ENCODE data around the gene TSHZ1.

Gene TSHZ1, protein sequence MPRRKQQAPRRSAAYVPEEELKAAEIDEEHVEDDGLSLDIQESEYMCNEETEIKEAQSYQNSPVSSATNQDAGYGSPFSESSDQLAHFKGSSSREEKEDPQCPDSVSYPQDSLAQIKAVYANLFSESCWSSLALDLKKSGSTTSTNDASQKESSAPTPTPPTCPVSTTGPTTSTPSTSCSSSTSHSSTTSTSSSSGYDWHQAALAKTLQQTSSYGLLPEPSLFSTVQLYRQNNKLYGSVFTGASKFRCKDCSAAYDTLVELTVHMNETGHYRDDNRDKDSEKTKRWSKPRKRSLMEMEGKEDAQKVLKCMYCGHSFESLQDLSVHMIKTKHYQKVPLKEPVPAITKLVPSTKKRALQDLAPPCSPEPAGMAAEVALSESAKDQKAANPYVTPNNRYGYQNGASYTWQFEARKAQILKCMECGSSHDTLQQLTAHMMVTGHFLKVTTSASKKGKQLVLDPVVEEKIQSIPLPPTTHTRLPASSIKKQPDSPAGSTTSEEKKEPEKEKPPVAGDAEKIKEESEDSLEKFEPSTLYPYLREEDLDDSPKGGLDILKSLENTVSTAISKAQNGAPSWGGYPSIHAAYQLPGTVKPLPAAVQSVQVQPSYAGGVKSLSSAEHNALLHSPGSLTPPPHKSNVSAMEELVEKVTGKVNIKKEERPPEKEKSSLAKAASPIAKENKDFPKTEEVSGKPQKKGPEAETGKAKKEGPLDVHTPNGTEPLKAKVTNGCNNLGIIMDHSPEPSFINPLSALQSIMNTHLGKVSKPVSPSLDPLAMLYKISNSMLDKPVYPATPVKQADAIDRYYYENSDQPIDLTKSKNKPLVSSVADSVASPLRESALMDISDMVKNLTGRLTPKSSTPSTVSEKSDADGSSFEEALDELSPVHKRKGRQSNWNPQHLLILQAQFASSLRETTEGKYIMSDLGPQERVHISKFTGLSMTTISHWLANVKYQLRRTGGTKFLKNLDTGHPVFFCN (N-terminal part only)

DNA sequence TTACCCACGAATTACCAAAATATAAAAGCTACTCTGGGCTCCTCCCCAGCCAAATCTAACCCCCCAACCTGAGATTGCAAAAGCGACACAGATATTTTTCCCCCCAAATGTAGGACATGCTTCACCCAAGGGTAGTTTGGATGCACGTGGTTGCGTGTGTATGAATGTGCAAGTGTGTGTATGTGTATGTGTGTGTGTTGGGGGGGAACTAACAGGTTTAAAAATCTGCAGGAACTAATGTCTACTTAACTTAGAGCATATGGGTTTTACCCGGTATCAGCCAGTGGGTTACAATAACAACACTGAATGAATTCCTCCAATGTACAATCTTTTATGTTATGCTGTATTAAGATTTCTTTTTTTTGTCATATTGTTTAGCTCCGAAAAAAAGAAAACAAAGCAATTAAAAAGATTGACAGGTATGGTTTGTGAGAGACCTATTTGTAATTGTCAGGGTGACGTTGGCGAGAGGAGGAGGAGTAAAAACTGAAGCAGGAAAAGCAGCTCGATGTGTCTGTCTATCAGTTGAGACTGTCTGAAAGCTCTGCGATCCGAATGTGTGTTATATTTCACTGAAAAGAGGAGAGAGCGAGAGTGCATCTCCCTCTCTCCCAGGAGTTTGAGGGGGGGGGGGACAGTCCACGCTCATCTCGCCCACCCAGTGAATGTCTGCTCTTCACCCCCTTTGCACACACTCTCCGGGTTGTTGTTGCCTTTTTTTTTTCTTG is at the start of gene TSHZ1:
TSHZ1 (plus strand) TSS at position 524 of the 728 bp plus-strand sequence. CDS start 1,080 bp downstream, outside the sequence.
- peak; percentile 39 for ATAC-seq

DNA sequence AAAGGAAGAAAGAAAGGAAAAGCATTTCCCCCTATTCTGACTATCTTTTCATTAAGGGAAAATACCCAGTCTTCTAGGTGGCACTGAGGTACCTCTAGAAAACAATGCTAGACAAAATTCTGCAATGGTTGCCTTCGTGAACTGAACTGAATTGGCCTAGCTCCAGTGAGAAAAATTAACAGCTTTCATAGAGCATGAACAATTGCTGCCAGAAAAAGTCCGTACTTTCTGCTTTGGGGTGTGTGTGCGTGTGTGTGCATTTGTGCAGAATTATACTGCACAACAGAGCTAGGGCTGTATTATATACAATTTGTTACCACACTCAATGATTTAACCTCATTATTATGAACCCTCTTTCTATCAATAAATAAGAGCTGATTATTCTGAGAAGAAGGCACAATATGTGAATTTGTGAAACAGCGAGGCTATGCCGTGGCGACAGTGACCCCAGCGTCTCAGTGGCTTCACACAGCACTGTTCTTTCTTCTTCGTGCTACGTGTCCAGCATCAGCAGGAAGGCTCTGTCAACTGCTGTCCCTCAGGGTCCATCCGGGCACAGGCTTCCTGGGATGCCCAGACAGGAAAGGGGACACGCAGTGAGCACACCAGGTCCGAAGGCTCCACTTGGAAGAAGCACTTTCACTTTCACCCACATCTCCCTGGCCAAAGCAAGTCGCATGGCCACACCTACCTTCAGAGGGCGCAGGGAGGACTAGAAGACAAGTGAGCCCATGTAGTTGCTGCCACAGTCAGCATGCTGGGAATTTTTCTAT is 49.2 kb upstream of the TSHZ1 start:
- ATAC-seq = no peak

DNA sequence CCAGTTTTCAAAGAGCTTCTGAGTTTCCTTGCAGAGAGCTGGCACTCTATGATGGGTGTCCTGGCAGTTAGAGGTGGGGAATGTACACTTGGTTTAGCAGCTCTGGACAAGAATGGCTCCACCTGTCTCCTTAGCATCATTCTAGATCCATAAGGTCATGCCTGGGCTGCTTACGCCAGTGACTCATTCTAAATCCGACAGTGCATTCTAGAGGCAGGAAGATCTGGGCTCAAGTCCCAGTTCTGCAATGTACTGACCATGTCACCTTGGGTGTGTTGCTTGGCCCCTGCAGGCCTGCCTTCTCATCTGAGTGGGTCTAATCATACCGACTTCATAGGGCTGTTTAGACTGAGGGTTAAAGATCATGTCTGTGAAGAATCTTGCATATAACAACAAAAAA is 48.1 kb upstream of the TSHZ1 start:
- ATAC-seq = no peak

DNA sequence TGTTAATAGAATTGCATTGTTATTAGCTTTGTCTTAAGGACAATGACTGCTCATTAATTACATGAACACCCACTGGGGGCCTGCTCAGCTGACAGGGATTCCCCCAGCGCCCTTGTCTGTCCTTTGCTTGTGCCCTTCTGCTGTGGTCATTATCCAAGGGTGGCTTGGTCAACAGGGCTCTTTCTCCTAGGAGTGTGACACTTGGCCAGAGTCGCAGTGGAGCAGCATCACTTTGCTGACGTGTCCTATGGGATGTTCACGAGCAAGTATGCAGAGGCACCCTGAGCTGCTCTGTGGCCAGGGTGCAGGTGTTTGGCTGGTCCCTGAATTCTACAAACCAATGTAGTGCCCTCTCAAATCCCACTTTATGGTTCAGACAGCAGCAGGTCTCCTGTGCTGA is 47.6 kb upstream of the TSHZ1 start:
- no peak for ATAC-seq

DNA sequence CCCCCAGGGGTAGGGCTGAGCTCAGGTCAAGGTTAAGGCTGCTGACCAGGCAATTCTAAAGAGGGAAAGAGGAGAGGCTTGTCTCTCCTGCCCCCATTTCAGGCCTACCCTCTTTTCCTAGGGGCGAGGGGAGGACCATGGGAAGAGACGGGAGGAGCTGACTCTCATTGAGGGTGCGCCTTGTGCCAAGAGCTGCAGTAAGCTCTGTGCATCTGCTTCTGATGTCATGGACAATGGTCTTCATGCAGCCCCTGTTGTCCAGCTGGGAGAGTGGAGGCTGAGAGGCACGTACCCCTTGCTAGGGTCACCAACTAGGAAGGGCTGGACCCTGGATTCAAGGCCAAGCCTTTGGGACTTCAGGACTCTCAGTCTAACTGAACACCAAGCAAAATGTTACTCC is 46.9 kb upstream of the TSHZ1 start:
- no peak for ATAC-seq

DNA sequence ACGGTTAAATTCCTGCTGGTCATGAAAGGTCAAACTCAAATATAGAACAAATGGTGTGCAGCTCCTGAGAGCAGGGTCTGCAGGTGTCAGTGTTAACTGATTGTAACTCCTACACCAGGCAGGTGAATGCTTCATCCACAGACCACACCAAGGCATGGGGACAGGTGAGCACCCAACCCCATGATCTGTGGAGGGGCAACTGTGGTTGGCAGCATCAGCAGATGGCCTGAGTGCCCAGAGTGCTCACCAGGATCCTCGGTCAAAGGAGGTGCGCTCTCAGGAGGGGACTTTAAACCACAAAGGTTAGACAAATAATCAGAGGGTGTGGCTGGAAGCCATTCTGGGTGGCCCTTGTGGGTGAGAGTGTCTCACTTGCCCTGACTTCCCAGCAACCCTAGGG is 46.1 kb upstream of the TSHZ1 start:
- no peak for ATAC-seq

DNA sequence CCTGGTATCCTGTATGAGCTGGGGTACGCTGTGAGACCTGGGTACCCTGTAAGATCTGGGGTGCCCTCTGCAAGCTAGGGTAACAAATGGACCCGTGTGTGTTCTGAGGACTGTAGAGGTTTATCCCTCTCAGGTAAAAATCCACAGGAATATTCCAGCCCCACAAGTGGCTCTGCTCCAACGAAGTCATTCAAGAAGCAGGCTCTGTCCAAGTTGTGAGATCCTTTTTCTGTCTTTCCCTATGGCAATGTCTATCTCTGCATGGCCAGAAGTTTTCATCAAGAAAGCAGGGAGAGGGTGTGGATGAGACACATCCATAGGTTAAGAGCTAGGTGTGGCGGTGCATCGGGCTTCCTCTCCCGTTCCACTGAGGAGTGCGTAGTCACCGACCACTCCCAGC is 44.7 kb upstream of the TSHZ1 start:
- no peak for ATAC-seq

DNA sequence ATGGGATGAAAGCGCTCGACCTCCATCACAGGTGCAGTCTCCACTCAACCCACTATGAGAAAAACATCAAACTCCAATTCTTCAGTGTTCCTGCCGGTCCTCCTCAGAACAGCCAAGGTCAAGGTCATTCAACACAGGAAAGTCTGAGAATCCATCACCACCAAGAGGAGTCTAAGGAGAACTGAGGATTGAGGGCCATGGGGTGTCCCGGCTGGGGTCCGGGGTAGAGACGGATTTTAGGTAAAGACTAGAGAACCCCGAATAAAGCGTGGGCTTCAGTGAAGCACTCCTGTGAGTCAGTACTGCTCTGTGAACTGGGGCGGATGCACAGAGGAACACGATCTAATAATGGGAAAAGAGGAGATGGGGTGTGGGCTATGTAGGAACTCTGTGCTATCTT is 43.5 kb upstream of the TSHZ1 start:
- ATAC-seq = no peak

DNA sequence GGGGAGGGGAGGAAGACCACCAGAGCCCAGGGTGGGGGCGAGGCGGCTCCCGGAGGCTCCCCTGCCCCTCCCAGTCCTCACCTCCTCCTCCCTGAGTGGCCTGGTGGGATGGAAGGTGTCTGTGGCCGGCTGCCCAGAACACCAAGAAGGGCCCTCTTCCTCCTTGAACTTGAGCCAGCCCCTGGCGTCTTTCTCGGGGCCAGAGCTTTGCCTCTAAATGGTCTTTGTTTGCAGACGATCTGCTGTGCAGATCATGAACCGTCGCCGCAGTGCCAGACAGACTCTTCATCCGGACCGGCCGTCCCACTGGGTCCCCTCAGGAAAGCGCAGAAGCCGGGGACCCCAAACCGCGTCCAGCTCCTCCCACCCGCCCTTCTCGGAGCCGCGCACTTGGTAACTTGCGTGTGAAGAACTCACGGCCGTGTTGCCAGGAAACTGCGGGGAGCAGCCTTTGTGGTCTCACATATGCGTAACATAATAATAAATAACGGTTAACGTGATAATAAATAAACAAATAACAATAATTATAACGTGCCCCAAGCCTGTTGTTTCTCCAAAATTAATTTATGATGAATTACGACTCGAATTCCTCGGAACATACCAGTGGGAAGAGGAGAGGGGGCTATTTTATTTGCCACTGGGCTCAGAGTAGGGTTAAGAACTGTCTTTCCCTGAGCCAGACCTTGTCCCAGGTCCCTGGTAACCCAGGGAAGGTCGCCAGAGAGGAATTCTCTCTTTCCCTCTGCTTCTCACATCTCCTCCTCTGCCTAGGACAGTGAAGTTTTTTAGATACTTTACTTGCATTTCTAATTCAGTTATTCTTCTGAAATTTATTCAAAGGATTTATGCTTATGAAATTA is 42.6 kb upstream of the TSHZ1 start:
- no peak for ATAC-seq

DNA sequence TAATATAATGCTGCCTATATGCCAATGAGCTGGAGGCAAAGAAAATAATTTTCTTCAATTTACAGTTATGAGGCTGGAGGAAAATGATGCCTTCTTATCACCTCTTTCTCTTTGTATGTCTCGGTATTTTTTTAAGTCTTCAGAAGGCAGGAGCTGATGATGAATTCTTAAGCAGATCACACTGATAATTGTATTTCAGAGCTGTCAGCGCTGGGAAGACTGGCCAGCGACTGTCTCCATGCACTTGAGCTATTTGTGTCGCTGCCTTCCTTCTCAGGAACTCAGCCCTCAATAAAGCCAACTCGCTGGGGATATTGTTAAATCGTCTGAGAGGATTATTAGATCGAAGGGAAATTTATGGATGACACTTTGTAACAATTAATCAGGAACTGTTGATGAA is 42.0 kb upstream of the TSHZ1 start:
- ATAC-seq = no peak

DNA sequence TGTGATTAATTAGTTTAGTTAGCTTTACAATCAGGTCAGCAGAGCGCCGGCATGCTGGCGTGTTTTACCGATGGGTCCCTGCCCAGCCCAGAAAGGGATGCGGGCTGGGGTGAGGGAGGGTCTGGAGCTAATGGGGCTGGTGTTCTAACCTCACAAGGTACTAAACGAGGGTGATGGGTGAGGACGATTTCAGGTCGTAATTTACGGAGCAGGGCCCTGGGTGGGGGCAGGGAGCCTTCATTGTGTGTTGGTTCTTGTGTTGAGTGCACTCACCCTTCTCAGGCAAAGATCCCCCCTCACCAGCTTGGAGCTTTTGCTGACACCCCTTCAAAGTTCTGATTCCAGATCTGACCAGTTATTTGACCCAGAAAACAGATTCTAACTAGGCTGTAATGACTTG is 41.2 kb upstream of the TSHZ1 start:
- ATAC-seq = no peak

DNA sequence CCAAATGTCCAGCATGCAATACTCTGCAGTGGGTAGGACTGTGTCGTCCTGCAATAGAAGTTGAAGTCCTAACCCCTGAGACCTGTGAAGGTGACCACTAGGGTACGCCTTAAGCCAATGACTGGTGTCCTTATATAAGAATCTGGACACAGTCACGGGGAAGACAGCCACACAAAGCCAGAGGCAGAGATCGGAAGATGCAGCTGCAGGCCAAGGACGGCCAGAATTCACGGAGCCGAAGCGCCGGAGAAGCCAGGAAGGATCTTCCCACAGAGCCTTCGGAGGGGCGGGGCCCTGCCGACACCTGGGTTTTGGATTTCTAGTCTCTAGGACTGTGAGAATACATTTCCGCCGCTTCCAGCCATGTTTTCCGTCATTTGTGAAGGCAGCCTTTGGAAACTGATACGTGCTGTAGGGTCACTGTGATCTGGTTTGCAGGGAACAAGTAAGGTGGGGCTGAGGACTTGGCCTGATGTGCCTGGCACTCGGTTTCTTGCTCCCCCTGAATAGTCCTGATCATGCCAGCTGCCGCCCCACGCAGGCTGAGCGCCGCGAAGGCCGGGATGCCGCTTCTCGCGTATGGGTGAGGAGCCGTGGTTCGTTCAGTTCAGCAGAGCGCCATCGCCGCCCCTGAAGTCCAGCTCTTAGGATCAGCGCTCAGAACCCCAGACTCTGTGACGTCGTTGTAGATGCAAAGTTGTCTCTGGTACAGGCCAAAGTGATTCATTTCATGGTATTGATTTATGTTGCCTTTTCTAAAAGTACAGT is 40.4 kb upstream of the TSHZ1 start:
- no peak for ATAC-seq

DNA sequence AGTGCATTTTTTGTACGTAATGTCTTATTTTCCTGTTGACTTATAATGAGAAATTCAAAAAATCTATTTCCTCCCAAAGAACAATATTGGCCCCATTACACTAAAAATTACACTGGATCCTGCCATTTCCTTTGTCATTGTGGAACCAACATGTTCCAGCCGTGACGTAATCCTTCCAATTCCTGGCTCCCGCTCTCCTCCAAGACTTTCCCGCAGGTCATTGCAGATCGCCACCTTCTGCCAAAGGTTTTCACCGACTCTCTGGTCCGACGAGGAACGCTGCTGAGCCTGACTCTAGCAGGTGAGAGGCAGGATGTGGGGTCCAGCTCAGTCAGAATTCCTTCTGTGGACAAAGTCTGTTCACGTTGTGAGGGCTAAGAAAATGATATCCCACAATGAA is 39.7 kb upstream of the TSHZ1 start:
- no peak for ATAC-seq

DNA sequence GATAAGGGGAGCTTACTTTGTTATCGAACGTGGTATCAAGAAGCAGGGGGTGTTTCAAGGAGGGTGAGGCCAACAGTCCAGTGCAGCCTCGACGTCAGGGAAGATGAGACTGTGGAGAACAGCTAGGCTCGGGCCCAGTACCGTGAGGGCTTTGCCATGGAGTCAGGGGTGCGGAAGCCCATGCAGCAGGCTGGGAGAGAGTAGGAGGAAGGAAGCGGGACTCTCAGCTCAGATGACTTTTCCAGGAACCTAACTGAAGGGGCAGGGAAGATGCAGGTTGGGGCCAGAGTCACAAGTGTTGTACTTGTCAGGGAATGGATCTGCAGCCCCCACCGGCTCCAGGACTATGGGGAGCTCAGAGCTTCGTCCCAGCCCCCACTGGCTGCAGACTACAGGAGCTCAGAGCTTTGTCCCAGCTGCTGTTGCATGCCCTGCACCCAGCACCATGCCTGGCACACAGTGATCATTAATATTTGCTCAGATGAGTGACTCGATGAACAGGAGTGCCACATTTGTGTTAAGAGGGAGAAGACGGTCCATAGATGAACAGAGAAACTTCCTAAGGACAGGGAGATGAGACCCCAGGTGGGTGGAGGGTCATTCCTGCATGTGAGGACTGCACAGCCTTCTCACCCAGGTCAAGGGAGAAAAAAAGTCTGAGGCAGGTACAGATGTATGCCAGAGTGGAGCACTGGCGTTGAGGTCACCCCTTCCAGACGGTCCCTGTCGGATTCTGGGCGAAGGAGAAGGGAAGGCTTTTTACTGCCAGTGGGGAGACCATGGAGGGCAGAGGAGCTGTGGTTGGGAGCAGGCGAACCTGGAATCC is 38.1 kb upstream of the TSHZ1 start:
- no peak for ATAC-seq

DNA sequence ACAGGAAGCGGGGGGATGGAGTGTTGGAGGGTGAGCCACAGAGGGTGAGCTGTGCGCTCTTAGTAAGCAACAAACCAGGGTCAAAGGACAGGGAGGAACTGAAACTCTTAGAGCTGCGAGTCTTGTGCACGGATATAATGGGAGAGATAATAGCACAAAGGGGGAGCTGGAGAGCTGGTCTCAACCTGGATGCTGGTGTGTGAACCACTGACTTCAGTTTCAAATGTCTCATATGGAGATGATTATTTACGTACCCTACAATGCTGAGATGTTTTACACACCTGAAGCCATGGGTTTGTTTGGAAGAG is 37.5 kb upstream of the TSHZ1 start:
- no peak for ATAC-seq

DNA sequence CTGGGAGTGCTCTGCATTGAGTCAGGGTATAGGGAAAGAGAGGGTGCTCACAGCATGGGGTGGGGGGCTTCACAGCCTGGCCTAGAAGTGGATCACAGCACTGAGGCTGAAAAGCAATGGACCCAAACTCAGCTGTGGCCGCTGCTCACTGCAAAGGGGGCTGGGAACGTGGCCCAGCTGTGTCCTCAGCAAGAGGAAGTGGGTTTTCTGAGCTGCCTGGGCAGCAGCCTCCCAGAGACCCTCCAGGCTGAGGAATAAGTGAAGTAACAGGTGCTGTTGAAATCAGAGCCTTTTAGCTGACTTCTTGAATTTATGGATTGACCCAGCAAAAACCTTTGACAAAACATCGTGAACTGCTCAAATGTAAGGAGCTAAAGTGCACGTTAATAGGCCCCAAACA is 36.9 kb upstream of the TSHZ1 start:
- no peak for ATAC-seq

DNA sequence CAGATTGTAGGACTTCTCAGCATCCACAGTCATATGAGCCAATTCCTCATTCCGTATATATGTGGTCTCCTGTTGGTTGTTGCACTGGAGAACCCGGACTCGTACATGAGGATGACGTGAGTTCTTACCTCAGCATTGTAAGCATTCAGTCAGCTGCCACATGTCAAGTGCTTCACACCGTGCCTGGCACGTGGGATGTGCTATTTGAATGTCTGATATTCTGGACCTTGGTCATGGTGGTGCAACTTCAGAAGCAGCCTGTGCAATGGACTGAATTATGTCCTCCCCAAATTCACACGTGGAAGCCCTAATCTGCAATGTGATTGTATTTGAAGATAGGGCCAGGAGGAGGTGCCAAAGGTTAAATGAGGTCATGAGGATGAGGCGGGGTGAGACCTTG is 33.7 kb upstream of the TSHZ1 start:
- ATAC-seq = no peak

DNA sequence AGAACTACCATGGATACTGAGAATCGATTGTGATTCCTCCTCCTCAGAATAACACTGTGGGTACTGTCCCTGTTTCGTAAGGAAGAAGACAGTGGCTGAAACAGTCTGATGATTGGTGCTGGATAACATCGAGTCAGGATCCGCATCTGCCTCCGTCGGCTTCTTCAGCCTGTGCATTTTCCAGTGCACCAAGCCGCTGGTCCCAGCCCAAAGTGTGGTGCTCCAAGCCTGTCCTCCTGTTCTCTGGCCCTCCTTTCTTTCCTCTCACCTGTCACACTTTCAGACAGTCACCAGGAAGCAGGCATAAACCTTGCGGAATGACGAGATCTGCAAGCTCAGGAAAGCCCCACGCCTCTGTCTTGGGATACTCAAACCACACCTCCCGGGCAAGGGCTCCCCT is 32.2 kb upstream of the TSHZ1 start:
- no peak for ATAC-seq

DNA sequence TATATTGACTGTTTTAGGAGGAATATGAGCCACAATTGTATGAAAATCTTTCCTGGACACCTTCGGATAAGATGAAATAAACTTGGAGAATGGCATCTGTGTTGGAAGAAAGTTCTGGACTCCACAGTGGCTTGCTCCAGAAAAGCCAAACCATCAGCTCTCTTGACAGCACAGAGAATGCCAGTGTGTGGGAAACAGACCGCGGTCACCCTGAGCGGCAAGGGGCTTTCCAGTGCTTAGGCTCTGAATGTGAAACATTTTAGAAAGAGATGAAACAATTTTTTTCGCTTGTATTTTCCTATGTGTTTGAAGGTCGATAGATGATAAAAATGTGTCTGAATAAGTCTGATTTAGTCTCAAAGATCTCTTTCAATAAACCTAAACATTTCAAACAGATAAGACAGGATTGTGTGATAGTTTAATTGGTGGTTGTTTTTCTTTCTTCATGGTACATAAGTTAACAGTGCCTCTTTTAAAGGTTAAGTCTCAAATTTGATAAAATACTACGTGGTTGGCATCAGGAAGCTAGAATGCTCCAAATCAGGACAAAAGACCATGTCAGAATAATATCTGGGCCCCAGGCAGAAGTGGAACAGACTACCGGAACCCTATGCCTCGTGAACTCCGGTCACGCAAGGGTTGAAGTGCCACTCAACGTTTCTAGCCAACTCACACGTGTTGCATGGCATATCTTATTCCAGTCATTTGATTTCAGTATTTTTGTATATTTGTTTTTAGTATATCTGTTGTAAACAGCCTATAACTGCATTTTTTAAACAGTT is 30.6 kb upstream of the TSHZ1 start:
- no peak for ATAC-seq
